Esophagus muscularis mucosa (tissue), 4 donors: ENCODE results near the gene APOB.

ENCODE experiments used
- CTCF ChIP-seq, 3 experiments: fragments of 200-600 bp in 2 of 3; fragments of 450-650 bp in 1 of 3; sonication (generic) in 2 of 3; IDR thresholded peaks; one replicate each; pipeline ENCODE4 v1.5.1; 2017 to 2019; ENCODE audit warnings: antibody characterized with exemption in 3 of 3, mild to moderate bottlenecking in 2 of 3, moderate library complexity in 1 of 3
- EP300 ChIP-seq: sonication (generic); formaldehyde crosslinking; IDR thresholded peaks from one replicate; pipeline ENCODE4 v1.6.1; 2017; ENCODE audit warnings: antibody characterized with exemption
- POLR2A ChIP-seq: fragments of 450-650 bp; IDR thresholded peaks from one replicate; pipeline ENCODE4 v1.6.1; 2017; ENCODE audit warnings: antibody characterized with exemption, moderate library complexity, mild to moderate bottlenecking, low read depth
- POLR2AphosphoS5 ChIP-seq, 2 donors: sonication (generic); formaldehyde crosslinking; IDR thresholded peaks; one replicate each; pipeline ENCODE4 v1.6.1; 2017; ENCODE audit warnings: antibody characterized with exemption in 2 of 2

GRCh38 chr2:21084401-21084800, 40.5 kb upstream of the APOB start:
- TF ChIP-seq CTCF (IDR thresholded peaks at IDR 0.05) (no peak), POLR2A (no peak), POLR2AphosphoS5 (IDR thresholded peaks at IDR 0.05) (no peak), EP300 (no peak)
